D721Med (cell line): ENCODE data around the gene LRRFIP1.

Experiments
- DNase-seq: peaks from one replicate; pipeline ENCODE4 v3.0.0; 2011; ENCODE audit warnings: low spot score; ENCODE audit not compliant: insufficient read length
- FAIRE-seq: peaks from 2 replicates; lab custom pipeline; 2011; peaks lifted over from hg19 to GRCh38; lab: Jason Lieb, UNC
- CTCF ChIP-seq: IDR thresholded peaks from 2 replicates; pipeline ENCODE4 v1.5.1; 2012; ENCODE audit warnings: mild to moderate bottlenecking, control low read depth; ENCODE audit not compliant: insufficient read depth; ENCODE audit errors: missing control alignments

Gene LRRFIP1

DNA sequence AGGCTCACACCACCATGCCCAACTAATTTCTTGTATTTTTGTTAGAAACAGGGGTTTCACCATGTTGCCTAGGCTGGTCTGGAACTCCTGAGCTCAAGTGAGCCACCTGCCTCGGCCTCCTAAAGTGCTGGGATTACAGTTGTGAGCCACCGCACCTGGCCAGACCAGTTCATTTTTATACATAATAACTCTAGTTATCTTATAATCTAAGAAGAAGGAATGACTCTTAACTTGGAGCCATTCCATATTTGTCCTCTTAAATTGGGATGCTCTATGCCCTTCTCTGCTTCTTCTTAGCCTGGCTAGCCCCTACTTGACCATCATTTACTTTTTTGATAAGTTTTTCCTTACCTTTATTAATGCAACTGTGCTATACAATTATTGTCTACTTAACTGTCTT lies 174.1 kb downstream of the LRRFIP1 start:
- FAIRE-seq (no peak), DNase-seq (no peak)
- no peak for TF ChIP-seq CTCF

- FAIRE-seq (no peak), DNase-seq (no peak)
- TF ChIP-seq CTCF = no peak
Measured at GRCh38 chr2:237806334-237806733, 178.9 kb downstream of the LRRFIP1 start.

DNA sequence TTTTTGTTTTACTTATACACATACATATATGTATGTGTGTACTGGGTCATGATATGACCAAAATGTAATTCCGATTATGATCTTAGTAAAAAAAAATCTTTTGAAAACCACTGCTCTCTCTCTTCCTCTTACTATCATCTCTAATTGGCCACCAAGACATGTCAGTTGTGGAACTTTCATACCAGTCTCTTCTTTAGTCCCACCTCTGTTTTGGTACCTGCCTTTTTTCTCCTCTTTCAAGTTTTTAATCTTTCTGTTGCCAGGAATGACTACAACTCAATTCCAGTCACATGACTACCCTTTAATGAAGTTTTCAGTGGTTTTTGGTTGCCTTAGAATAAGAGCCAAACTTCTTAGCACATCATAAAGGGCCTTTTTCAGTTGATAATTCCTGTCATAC lies 188.2 kb downstream of the LRRFIP1 start:
- DNase-seq (no peak), FAIRE-seq (no peak)
- no peak for TF ChIP-seq CTCF

DNA sequence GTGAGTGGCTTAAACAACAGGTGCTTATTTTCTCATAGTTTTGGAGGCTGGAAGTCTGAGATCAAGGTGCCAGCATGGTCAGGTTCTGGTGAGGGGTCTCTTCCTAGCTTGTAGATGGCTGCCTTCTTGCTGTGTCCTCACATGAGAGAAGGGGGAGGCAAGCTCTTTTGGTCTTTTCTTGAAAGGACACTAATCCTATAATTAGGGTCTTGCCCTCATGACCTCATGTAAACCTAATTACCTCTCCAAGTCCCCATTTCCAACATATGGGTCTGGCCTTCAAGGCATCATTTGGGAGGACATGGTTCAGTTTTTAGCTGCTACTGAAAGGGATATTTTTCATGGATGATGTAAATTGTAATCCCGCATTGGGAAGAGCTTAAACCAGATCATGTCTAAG lies 189.1 kb downstream of the LRRFIP1 start:
- no peak for TF ChIP-seq CTCF
- FAIRE-seq (no peak), DNase-seq (no peak)

GRCh38 chr2:237818066-237818473 lies 190.7 kb downstream of the LRRFIP1 start:
- no peak for DNase-seq
- TF ChIP-seq CTCF = no peak
- FAIRE-seq = no peak

DNA sequence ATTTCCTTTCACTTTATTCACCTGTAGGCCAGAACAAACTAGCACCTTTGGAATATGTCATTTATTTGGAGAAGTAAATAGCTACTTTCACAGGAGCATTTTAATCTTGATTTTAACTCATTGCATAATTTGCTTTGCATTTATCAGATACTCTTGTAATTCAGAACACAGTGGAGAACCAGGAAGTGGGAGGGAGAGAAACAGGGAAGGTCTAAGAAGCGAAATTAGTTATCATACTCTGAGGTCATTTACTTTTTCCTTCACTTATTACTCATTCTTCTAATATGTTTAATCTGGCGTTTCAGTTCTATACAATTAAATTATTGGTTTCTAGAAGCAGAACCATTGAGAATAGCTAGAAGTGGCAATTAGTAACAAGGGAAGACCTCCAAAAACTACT lies 191.8 kb downstream of the LRRFIP1 start:
- no peak for FAIRE-seq
- no peak for DNase-seq
- TF ChIP-seq CTCF = no peak

DNA sequence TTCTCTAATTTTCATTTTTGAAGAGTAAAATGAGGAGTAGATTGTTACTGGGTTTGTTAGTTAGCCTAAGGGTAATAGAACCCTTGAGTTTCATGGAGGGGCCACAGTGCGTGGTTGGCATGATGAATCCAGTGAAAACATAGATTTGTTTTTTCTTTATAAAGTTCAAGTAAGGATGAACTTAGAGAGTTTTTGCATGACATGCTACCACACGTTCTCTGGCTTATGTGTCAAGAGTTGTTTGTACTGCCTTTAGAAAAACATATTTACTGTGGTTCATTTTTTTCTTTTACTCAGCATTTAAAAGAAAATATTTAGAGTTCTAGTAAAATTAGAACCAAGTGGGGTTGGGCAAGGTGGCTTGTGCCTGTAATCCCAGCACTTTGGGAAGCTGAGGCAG lies 193.0 kb downstream of the LRRFIP1 start:
- FAIRE-seq (no peak), DNase-seq (no peak)
- no peak for TF ChIP-seq CTCF
